Occipital lobe (tissue), 2 donors: ENCODE measurements around the gene TGFBRAP1. TPM values are rescaled to one million over a fixed set of nuclear protein-coding genes. Genes with fewer than 3 reads are reported as not detected.

ENCODE experiments used
- DNase-seq: peaks from one replicate; lab custom pipeline; 2025; lab: John Stamatoyannopoulos, UW
- total RNA-seq: library from RNA; depleted of rRNA; stranded (reverse); fragments of >200 nt; gene quantifications from one replicate; pipeline ENCODE4 v1.2.3, GENCODE V29; 2014

The TGFBRAP1 gene, protein sequence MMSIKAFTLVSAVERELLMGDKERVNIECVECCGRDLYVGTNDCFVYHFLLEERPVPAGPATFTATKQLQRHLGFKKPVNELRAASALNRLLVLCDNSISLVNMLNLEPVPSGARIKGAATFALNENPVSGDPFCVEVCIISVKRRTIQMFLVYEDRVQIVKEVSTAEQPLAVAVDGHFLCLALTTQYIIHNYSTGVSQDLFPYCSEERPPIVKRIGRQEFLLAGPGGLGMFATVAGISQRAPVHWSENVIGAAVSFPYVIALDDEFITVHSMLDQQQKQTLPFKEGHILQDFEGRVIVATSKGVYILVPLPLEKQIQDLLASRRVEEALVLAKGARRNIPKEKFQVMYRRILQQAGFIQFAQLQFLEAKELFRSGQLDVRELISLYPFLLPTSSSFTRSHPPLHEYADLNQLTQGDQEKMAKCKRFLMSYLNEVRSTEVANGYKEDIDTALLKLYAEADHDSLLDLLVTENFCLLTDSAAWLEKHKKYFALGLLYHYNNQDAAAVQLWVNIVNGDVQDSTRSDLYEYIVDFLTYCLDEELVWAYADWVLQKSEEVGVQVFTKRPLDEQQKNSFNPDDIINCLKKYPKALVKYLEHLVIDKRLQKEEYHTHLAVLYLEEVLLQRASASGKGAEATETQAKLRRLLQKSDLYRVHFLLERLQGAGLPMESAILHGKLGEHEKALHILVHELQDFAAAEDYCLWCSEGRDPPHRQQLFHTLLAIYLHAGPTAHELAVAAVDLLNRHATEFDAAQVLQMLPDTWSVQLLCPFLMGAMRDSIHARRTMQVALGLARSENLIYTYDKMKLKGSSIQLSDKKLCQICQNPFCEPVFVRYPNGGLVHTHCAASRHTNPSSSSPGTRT
- 25.0 TPM for total RNA-seq

- DNase-seq: peak; percentile 46
Observed at GRCh38 chr2:105329561-105330495, at the start of gene TGFBRAP1. TGFBRAP1 (minus strand) TSS chr2:105329735; CDS start chr2:105308301, 21,434 bp downstream.

DNA sequence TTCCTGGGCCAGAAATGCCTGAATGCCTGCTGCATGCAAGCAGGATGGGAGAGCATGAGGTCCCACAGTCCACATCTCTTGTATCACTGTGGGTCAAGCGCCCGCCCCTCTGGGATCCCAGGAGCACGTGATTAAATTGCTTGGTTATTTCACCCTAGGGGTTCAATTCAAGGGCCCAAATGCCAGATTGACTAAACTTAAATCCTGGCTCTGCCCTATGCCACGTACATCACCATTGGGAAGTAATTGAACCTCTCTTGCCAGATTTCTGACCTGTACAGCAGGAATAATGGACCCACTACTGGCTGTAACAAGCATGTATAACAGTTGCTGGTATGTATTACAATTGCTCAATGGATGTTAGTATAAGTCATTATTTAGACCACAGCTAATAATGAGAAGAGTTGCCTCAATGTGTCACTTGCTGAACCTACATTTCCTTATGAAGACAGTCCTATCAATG is 49.4 kb upstream of the TGFBRAP1 start:
- no peak for DNase-seq

DNA sequence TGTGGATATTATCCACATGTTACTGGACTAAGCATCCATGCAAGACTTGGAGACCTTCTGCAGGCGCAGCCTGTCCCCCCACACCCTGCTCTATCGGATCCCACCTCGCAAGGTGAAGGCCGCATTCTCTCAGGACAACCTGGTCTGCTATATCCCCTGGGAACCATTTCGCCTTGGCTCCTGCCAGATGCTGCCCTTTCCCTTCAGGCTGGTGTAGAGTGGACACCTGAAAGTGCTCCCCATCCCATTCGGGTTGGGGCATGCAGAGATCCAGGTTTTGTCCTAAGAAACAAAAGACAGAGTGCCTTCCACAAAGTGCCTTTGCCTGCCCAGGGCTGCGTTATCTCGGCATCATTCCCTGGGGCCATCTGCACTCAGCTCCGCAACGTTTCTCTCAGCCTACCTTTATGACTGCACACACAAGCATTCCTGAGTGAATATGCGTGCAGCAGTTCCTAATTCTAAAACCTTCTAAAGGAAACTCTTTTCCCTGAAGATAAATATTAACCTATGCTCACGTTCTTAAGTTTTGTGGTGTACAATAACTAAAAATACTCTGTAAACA is 48.8 kb upstream of the TGFBRAP1 start:
- DNase-seq: no peak

DNA sequence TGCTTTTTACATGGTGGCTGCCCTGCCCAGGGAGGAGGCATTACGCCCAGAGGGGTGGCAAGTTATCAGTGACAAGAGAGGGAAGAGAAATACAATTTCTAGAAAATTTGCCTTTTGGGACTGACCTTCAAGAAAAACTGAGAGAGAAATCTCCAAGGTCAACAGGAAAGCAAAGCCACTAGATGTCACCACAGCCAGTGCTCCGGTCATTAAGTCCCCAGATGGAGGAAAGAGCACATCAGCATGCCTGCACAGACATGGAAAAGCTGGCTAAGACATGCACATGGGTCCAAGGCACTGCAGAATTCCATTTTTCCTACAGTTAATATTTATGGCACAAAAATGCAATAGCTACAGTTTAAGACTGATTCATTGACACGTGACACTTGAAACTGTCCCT is 48.3 kb upstream of the TGFBRAP1 start:
- no peak for DNase-seq

DNA sequence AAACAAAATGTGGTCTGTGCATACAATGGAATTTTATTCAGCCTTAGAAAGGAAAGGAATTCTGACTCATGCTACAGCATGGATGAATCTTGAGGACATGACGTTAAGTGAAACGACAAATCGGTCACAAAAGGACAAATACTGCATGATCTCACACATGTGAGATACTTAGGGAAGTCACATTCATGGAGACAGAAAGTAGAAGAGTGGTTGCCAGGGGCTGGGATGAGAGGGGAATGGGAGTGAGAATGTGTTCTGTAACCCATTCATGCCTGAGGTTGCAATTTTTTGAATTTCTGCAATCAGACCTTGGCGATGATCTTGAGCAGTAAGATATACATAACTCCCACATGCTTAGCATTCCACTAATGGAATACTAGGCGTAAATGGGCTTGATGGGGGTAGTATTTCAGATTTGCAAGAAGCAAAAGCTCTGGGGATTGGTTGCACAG is 47.3 kb upstream of the TGFBRAP1 start:
- no peak for DNase-seq

DNA sequence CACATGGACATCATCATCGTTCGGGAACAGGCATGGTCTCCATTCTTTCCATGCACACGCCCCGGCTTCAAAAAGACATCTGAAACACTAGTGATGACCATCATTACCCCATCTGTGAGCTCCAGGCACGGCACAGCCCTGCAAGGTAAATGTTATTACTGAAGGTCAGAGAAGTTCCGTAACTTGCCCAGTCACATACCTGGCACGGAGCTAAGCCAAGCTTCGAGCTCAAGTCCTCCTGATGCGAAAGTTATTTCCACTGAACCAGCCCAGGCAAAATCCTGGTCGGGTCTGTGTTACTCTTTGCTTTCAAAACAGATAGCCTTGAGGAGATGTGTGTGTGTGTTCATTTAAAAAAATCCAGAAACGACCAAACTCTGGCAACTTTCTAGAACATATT is 46.5 kb upstream of the TGFBRAP1 start:
- DNase-seq: no peak

DNA sequence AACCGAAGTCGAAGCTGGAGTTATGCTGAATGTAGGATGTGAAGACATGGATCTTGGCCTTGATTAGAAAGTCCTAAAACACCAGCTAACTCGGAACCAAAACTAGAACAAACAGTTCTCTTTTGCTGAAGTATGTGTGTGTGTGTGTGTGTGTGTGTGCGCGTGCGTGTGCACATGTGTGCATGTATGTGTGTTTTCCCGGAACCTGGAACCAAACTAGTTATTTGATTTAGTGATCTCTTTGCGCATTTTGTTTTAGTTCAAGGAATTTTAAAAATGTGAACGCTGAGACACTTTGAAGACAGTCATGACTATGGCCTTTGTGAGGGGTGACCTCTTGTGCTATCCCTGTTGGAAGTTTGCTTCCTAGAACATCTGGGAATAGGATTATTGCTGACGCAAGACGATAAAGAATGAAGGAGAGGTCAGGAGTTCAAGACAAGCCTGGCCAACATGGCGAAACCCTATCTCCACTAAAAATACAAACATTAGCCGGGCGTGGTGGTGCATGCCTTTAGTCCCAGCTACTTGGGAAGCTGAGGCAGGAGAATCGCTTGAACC is 45.5 kb upstream of the TGFBRAP1 start:
- no peak for DNase-seq

DNA sequence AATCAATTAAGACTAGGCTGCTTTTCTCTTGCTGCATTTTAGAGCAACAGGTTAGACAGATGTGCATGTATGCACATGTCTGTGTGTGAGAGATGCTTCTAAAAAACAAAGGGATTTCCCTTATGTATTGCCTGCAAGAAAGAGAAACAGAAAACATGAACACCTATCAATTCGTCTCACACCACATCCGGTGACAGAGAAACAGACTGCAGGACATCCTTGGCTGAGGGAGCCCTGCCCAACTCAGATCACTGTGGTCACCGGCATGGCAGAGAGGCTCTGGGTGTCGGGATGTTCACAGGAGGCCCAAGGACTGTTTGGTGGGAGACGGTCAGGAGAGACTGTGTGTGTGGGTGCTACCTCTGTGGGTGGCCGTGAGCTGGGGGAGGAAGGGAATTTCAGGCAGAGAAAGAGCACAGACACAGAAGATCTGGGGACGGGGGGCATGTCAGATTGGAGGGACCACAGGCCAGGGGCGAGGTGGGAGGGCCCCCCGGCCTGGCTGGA is 44.4 kb upstream of the TGFBRAP1 start:
- DNase-seq: no peak

DNA sequence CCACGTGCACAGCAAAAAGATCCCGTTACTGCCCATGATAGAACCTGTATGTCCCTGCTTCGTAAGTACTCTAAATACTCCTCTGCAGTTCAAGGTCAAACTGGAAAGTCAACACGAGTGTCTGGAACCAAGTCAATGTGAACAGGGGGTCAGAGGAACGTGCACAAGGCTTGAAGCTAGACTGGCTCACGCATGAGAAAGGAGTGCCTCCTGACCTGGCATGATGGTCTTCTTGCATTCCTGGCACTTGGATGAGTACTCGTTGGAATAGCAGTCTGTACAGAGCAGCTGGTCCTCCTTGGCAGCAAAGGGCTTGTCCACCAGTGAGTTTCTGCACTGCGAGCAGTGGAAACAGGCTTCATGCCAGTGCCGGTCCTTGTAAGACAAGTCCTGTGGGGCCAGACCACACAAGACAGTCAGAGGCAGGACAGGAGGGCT is 43.8 kb upstream of the TGFBRAP1 start:
- DNase-seq: no peak

- no peak for DNase-seq
Observed at GRCh38 chr2:105371810-105372209, 42.3 kb upstream of the TGFBRAP1 start.

DNA sequence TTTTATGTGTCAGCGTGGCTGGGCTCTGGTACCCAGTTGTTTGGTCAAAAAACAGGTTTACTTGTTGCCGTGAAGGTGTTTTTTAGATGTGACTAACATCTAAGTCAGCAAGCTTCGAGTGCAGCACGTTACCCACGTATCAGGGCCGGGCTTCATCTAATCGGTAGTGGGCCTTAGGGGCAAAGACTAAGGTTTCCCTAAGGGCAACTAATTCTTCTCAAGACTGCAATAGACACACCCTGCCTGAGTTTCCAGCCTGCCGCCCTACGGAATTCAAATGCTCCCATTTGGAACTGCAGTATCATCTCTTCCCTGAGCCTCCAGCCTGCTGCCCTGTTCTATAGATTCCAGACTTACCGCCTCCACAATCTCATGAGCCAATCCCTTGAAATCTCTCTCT is 41.6 kb upstream of the TGFBRAP1 start:
- no peak for DNase-seq

DNA sequence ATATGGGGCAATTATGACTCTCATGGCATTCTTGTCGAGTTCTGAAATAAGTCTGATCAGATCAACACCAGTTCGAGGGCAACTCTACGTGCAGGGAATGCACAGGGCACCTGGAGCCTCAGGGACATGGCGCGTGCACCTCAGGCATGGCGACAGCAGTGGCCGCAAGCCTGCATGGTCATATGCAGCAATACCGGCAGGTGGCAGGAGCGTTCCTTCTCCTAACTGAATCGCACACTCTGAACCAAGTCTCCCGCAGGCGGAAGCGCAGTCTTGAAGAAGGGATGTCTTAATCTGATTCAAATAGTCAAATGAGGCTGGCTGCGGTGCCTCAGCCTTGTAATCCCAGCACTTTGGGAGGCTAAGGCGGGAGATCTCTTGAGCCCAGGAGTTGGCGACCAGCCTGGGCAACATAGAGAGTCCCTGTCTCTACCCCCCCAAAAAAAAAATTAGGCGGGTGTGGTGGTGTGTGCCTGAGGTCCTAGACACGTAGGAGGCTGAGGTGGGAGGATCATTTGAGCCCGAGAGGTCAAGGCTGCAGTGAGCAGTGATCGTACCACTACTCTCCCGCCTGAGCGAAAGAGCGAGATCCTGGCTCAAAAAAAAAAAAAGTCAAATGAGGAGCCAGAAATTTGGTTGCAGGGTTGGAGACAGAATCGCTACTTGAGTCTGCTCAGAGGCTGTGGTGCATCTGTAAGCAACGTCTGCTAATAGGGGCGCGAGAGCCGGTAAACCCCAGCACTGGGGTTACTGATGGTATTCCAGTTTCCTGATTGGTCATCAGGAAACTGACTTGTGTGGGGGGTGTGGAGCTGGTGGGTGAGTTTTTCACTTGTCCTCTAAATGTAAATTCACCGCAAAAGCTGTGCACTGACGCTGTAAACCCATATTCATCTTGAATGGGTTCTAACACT is 40.5 kb upstream of the TGFBRAP1 start:
- DNase-seq: peak; percentile 76

DNA sequence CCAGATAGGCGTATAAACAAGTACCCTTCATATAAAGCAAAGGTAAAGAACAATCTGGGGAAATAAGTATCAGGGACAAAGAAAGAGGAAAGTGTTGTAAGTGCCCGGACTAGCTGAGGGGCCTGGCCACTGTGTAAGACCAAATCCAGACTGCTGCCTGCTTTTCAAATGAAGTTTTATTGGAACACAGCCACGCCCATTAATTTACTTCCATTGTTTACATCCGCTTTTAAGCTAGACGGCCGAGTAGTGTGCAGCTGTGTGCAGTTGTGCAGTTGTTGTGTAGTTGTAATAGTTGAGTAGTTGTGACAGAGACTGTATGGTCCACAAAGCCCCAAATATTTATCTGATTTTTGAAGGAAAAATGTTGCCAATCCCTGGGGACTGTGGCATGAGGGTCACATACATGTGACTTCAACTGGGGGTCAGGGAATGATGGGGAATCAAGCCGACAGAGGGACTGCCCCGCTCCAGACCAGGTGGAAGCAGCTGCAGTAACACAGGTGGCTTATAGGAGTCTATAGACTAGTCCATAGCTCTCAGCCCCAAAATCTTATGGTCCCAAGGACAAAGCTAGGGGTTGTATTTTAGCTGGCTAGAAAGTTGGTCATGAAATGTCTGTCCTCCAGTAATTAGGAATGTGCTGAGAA is 39.3 kb upstream of the TGFBRAP1 start:
- DNase-seq: no peak

DNA sequence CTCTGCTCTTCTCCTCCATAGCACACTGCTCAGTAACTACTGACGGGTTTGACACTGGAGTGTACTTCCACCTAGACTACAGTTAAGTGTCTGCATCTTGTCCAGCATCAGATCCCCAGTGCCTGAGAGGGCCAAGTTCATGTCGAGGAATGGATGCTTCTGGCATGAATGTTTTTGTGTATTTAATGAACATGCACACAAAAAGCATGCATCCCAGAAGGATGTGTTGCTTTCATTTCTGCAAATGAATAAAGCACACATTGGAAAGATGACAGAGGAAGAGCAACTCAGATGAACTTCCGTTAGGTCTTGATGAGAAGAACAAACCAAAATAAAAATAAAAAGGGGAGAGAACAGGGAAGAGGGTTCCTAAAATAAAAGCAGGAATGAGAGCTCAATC is 35.7 kb upstream of the TGFBRAP1 start:
- no peak for DNase-seq

DNA sequence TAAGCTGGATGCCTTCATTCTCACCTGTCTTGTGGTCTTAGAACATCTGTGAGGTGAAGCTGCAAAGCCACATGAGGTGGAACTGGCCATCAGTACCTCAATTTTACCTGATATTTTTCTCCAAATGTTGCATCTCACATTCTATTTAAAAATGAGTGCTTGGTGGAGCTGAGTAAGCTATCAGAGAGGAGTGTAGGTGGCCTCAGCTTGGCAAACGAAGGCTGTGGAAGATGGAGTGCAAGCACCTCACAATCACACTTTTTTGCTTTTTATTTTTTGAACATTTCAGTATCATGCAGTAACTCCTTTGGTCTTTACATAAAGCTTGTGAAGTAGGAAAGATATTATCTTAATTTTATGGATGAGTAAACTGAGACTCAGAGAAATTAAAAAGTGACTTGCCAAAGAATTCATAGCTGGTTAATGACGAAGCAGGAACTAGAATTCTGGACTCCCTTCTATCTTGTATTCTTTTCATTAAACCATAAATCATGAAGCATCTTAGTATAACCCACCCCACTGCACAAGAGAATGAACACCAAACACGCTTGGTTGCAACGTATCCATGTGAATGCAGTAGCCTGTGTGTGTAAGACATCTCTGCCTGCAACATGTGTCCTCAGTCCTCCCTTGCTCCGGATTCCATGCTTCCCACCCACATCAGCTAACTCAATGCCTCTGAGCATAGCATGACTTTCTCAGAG is 35.1 kb upstream of the TGFBRAP1 start:
- no peak for DNase-seq

GRCh38 chr2:105362862-105363591 is 33.5 kb upstream of the TGFBRAP1 start:
- no peak for DNase-seq
